Right ventricle myocardium superior (tissue), 1 donor: ENCODE data around the gene DOCK1. TPM values are rescaled to one million over a fixed set of nuclear protein-coding genes. Genes with fewer than 3 reads are reported as not detected.

Experiments used
- ATAC-seq: fragments of 200-7000 bp; cut with Tn5 transposase; one replicate; pipeline ENCODE4 v1.9.1; 2020; ENCODE audit warnings: mild to moderate bottlenecking; ENCODE audit not compliant: poor library complexity
- DNase-seq: peaks from one replicate; pipeline ENCODE4 v3.0.0-alpha.2; 2020
- intact Hi-C: fragments of 100-400 bp; cut with DNase I; formaldehyde crosslinking; loops from one replicate; pipeline ENCODE4 v1.11.2; 2022
- total RNA-seq: library from RNA; stranded (reverse); fragmentation: NEBNext Ultra II Directional; extraction: Animal tissue kit (Norgen Biotek cat#: 25700); gene quantifications from one replicate; pipeline ENCODE4 v1.2.1, GENCODE V29; 2021
- donor health status: DM: no; HTN: yes; CAD: no; lungs with severe emphysema.

Gene DOCK1
- total RNA-seq, 1 donor from 2014 or later, result 14.3 TPM

- DNase-seq, result no peak
- ATAC-seq, result no peak
- intact Hi-C loops, result no loop called here
These were observed 297.8 kb downstream of the DOCK1 start for GRCh38 chr10:127203067-127203466.

DNA sequence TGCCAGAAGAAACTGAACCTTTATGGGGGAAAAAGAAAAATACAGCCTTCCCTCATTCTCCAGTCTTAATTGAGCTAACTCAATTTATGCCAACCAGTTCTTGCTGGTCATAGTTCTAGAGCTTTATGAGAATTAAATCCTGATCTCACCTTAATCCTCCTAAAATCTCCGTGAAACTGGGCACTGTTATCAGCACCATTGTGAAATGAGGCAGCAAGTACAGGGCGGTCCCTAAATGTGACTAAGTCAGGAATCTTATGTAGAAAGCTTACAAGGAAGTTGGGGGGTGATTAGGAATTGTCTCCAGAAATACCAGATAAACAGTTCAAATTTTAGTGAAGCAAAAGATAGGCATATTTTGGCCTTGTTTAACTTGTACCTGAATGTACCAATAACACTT, 301.9 kb downstream of the DOCK1 start:
- no peak for DNase-seq
- no peak for ATAC-seq
- intact Hi-C loops, result no loop called here

DNA sequence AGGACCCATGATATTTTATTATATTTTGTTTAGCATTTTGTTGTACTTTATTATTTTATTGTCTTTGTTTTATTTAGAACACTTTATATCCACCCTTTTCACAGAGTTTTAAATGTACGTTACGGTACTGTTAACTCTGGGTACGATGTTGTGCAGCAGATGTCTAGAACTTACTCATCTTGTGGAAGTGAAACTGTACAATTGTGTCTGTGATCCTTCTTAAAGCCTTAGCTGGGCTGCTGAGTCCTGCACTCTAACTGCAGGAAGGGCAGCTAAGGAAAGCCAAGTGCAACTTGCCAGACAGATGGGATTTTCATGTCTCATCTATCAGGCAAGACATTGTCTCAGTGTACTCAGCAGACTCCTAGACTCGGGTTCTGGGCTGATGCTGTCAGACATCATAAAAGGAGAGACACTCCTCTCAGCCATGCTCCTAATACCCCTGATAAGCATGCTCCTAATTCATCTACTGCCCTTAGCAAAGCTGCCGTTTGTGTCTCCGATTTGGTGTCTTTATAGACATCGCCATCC, 305.8 kb downstream of the DOCK1 start:
- ATAC-seq, result no peak
- intact Hi-C loops, result no loop called here
- DNase-seq, result no peak

GRCh38 chr10:127215866-127216265, 310.6 kb downstream of the DOCK1 start:
- ATAC-seq (no peak), DNase-seq (no peak)
- intact Hi-C loops, result no loop called here

- DNase-seq (no peak), ATAC-seq (no peak)
- intact Hi-C loops, result no loop called here
These were observed 311.0 kb downstream of the DOCK1 start for GRCh38 chr10:127216274-127216673.

DNA sequence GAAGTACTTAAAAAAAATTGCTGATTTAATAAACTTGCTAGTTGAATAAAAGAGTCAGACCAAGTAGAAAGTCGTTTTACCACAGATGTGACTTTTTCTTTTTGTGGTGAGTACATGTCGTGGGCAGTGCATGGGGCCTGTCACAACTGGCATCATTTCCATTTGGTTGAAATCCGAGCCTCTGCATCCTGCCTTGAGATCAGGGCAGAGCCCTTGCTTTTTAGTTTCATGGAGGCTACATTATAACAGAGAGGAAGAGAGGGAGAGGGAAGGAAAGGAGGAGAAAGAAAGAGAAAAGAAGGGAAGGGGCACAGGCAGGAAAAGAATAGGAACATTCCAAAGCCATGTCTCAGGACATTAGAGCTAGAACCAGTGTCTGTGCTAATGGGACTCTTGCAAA, 311.6 kb downstream of the DOCK1 start:
- intact Hi-C loops, result no loop called here
- DNase-seq, result no peak
- ATAC-seq, result no peak

DNA sequence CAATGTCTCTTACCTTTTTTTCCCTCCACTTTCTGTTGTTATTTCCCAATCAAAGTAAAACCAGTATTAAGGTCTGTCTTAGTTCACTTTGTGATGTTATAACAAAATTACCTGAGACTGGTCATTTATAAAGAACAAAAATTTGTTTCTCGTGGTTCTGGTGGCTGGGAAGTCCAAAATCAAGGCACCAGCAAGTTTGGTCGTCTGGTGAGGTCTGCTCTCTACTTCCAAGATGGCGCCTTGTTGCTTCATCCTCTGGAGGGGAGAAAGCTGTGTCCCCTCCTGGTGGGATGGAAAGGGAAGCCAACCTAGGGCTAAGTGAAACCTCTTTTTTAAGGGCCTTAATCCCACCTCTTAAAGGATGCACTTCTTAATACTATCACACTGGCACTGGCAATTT, 313.4 kb downstream of the DOCK1 start:
- intact Hi-C loops, result no loop called here
- no peak for DNase-seq
- ATAC-seq, result no peak

DNA sequence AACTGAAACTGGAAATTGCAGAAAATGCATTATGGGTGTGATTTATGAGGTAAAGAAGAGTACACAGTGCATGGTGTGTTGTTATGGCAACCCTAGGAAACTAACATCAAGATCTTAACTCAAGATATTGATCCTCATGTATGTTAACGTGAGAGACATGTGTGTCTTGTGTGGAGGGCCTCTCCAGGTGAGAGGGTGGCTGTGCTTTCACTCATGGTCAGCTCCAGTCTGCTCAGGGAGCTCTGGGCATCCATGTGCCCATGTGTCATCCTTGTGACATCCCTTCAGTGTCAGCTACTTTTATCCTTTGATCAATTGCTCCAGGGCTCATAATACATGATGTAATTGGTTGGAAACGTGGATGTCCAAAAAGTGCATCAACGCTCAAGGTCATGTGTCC, 316.1 kb downstream of the DOCK1 start:
- intact Hi-C loops, result no loop called here
- ATAC-seq, result no peak

GRCh38 chr10:127227027-127227426, 321.8 kb downstream of the DOCK1 start:
- intact Hi-C loops, result no loop called here
- no peak for DNase-seq
- no peak for ATAC-seq

More for the DNA sequence above, 316.1 kb downstream of the DOCK1 start:
- DNase-seq, result no peak

- intact Hi-C loops, result no loop called here
- no peak for ATAC-seq
These were observed 322.4 kb downstream of the DOCK1 start for GRCh38 chr10:127227663-127228062.

DNA sequence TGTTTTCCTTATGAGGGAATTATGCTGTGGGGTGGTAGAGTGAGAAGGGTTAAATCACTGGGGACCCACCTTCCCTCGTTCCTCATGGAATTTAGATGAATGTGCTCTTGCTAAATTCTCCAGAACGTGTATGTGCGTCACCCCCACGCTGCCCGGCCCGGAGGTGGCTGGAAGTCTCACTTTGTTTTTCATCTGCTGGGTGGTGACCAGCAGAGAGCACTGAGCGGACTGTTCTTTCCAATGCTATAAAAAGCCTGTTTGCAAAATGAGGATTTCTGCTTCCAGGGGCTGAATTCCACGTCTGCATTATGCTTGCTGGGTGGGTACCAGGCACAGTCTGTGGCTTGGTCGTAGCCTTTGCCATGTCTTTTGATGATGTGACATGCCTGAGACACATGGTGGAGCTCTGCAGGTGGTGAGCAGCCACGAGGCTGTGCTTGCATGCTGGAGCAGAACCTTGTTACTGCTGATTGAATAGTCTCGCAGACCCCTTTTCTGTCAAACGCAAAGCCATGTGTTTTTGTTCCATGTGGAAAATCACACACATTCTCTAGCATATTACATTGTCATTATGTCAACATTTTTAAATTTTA, 323.1 kb downstream of the DOCK1 start:
- ATAC-seq, result no peak
- no peak for DNase-seq
- intact Hi-C loops, result no loop called here

More at GRCh38 chr10:127227663-127228062, 322.4 kb downstream of the DOCK1 start:
- no peak for DNase-seq

DNA sequence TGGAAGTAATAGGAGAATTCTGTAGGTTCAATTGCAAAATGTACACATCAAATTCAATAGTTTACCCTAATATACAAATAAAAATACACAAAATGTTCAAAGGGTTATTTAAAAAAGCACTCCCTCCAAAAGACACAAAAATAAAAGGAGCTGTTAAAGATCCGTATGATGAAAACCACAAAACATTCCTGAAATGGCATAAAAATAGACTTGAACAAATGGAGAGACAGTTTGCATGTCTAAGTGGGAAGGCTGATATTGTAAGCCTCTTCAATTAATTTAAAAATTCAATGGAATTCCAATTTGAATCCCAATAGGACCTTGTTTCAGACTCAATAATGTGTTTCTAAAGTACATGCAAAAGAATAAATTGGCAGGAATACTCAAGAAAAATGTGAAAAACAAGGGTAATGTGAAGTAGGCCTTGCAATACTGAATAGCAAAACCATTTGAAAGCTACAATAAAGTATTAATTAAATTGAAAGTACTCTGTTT, 329.1 kb downstream of the DOCK1 start:
- ATAC-seq (no peak), DNase-seq (no peak)
- intact Hi-C loops, result no loop called here

- intact Hi-C loops, result no loop called here
- no peak for DNase-seq
- no peak for ATAC-seq
These were observed 331.0 kb downstream of the DOCK1 start for GRCh38 chr10:127236266-127236665.

DNA sequence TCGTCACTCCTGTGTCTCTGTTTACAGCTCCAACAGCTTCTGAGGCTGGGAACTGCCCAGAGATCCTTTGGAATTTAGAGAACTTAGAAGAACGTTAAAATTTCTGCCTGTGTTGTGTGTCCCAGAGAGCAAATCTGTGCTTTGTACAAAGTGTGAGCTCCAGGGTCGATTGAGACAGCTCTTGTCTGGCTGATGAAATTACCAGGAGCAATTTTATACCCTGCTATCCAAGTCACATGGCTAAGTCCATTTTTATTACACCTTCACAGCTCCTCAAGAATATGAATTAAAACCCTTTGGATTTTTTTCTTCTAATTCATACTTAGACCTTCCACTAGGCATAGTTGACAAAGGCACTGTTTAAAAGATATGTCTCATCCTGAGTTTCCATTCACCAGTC, 337.7 kb downstream of the DOCK1 start:
- ATAC-seq, result no peak
- intact Hi-C loops, result no loop called here

GRCh38 chr10:127243490-127244272, 338.5 kb downstream of the DOCK1 start:
- intact Hi-C loops, result no loop called here
- DNase-seq (no peak), ATAC-seq (no peak)

More for the DNA sequence above, 337.7 kb downstream of the DOCK1 start:
- DNase-seq, result no peak

GRCh38 chr10:127245456-127245855, 340.2 kb downstream of the DOCK1 start:
- intact Hi-C loops, result no loop called here
- ATAC-seq, result no peak

DNA sequence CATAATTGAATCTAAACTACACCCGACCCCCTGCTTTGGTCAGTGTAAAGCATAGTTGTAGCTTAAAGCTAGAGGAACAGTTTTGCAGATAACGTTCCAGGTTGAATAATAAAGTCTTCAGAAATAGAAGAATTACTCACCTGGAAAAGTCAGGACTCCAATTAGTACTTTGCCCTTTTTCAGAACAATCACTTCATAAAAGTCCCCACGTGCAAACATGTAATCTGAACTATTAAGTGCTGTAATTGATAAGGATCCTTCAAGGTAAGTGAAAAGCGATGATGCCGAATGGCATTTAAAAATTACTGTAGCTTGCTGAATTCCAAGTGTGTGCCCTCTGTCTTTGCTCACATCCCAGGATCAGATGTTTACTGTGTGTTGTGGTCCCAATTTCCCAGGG, 344.8 kb downstream of the DOCK1 start:
- ATAC-seq (no peak), DNase-seq (no peak)
- intact Hi-C loops, result no loop called here

More at GRCh38 chr10:127245456-127245855, 340.2 kb downstream of the DOCK1 start:
- DNase-seq, result no peak

- DNase-seq (no peak), ATAC-seq (no peak)
- intact Hi-C loops, result no loop called here
These were observed 347.6 kb downstream of the DOCK1 start for GRCh38 chr10:127252818-127253217.

DNA sequence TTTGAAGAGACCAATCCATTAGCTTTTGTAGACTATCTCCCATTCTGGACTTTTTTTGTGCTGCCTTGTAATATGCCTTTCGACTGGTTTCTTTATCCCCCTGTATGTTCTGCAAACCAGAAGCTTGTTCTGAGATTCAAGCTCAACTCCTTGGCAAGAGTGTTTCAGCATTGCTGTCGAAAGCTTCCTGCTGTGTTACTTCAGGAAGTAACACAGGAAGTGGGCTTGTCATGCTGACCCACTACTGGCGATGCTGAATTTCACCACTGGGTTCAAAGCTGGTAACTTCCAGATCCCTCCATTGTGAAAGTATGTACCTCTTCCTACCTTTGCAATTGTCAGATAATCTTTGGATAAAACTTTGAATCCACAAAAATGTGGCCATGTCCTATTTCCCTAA, 349.0 kb downstream of the DOCK1 start:
- intact Hi-C loops, result no loop called here
- DNase-seq (no peak), ATAC-seq (no peak)

DNA sequence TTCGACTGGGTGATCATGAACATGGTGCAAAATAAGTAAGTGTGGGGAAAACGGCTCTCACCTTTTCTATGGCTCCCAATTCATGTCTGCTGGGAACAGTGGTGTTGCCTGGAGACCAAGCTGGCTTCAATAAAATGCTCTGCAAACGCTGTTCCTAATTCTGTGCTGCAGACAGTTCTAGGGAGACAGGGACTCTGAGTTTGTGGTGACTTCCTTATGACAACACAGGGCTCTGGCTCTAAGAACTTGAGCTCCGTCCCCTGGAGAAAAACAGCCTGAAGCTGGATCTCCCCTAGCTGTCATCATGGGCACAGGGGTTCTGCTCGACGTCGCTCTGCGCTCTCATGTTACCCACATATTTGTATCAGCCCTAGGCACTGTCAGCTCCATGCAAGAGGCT, 352.2 kb downstream of the DOCK1 start:
- intact Hi-C loops, result no loop called here

More for the DNA sequence above, 352.2 kb downstream of the DOCK1 start:
- no peak for DNase-seq
- ATAC-seq, result no peak
